HG03159 (cell line): ENCODE results near the gene SMO.
"Not testable (repeated sequence)": the region's sequence is repeated elsewhere in the genome, so short reads cannot be mapped to it uniquely, and the experiment has no call there.

ENCODE experiments used
- ATAC-seq: cut with Tn5 transposase; IDR thresholded peaks from one replicate; pipeline ENCODE4 v1.9.1; 2021; ENCODE audit warnings: mild to moderate bottlenecking, moderate library complexity; ENCODE audit not compliant: unreplicated experiment

SMO gene

DNA sequence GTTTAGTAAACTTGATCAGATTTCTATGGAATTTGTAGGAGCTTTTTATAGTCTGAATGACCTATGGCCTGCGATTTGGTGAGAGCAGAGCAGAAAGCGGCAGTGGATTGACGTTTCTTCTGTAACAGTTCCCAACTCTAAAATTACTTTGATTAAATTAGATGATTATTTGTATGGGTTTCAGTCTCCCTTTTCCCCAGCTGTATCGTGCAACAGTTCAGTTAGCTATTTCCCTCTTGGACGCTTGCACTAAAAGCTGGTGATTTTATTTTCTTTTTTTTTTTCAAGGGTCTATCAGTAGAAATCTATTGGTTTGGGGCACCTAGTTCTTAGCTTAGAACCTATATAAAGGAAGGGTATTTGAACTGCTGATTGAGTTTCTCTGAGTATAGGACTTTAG lies 43.2 kb downstream of the SMO start:
- no peak for ATAC-seq

DNA sequence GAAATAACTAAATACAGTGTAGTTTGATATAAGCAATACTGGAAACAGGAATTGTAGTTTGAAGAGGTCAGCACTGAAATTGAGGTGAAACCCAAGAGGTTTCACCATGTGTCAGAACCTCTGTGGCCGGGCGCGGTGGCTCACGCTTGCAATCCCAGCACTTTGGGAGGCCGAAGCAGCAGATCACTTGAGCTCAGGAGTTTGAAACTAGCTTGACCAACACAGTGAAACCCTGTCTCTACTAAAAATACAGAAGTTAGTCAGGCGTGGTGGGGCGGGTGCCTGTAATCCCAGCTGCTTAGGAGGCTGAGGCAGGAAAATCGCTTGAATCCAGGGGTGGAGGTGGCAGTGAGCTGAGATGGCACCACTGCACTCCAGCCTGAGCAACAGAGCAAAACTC lies 50.1 kb downstream of the SMO start:
- no peak for ATAC-seq

DNA sequence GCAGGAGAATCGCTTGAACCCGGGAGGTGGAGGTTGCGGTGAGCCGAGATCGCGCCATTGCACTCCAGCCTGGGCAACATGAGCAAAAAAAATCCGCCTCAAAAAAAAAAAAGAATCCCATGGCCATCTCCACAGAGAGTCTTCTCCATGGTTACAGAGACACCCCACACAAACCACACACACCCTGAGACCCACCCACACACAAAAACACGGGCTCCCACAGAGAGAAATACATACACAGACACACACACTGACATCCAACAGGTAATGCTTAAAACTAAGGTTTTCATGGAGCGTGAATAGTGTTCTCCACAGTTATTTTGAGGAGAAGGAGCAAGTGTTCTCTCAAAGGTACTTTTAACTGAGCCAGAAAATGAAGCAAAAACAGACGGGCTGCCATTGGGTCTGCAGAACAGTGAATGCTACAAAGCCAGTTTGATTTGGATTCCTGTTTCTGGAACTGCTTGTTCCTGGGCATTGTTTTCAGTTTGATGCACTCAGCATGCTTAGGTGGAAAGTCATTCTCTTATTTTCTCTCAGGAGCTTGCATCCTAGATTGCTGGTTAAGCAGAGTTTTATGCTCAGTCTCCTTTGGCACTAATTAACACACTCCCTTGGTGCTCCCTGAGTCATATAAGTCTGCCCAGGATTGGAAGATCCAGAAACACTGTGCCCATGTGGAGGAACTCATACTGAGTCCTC lies 51.8 kb downstream of the SMO start:
- ATAC-seq, result no peak

DNA sequence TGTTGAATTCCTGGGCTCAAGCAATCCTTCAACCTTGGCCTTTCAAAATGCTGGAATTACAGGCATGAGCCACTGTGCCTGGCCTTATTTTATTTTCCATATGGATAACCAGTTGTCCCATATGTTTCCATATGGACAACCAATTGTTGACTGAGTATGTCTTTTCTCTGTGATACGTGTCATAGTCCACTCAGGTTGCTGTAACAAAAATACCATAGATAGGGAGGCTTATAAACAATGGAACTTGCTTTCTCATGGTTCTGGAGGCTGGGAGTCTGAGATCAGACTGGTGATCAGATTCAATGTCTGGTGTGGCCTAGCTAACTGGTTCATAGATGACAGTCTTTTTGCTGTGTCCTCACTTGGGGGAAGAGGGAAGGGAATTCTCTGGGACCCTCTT lies 55.8 kb downstream of the SMO start:
- no peak for ATAC-seq

DNA sequence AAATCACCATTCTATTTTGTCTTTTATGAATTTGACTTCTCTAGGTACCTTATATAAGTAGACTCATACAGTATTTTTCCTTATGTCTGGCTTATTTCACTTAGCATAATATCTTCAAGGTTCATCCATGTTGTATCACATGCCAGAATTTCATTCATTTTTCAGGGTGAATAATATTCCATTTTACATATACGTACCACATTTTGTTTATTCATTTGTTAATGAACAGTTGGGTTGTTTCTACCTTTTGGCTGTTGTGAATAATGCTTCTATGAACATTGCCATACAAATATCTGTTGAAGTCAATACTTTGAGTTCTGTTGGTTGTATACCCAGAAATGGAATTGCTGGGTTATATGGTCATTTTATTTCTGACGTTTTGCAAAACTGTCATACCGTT lies 57.1 kb downstream of the SMO start:
- ATAC-seq, result no peak

DNA sequence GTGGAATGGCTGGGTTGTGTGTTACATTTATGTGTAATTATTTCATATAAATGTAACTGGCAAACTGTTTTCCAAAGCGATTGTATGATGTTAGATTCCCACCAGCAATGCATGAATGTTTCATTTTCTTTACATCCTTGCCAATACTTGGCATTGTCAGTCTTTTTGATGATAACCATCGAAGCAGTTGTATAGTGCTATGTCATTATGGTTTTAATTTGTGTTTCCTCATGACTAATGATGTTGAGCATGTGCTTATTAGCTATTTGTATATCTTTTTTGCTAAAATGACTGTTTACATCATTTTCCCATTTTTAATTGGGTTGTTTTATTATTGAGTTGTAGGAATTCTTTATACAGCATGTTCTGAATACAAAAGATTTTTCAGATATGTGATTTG lies 58.7 kb downstream of the SMO start:
- no peak for ATAC-seq

DNA sequence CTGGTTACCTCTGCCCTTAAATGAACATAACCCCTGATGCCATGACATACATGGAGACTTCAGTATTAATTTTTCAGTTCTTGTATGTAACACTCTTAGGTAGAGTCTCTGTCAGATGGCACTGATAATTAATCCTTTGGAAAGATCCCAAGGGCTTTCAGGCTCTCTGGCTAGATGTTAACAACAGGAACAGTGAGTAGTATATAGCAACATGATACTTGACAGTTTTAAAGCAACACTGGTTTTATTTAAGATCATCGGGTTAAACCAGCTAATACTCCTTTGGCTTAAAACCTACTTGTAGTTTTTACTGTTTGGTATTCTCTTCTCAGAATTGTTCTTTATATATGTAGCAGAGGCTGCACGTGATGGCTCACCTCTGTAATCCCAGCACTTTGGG lies 63.7 kb downstream of the SMO start:
- no peak for ATAC-seq

DNA sequence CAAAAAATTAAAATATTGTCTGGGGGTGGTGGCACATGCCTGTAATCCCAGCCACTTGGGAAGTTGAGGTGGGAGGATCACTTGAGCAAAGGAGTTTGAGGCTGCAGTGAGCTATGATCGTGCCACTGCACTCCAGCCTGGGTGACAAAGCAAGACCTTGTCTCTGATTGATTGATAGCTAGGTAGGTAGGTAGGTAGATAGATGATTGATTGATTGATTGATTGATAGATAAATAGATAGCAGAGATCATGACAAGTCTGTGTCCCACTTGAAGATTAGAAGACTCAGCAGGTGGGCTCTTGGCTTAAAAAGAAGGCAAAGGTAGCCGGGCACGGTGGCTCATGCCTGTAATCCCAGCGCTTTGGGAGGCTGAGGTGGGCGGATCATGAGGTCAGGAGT lies 64.2 kb downstream of the SMO start:
- not testable (repeated sequence) for ATAC-seq

DNA sequence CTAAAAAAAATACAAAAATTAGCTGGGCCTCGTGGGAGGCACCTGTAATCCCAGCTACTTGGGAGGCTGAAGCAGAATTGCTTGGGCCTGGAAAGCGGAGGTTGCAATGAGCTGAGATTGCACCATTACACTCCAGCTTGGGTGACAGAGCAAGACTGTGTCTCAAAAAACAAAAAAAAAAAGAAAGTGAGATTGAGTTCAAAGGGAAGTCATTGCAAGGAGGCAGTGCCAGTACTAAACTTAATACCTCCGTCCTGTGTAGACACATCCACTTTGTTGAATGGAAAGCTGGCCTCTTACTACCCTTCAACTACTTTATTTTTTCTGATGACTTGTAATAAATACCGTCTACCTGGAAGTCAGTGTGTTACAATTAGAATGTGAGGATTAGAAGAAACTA lies 67.4 kb downstream of the SMO start:
- ATAC-seq, result no peak

DNA sequence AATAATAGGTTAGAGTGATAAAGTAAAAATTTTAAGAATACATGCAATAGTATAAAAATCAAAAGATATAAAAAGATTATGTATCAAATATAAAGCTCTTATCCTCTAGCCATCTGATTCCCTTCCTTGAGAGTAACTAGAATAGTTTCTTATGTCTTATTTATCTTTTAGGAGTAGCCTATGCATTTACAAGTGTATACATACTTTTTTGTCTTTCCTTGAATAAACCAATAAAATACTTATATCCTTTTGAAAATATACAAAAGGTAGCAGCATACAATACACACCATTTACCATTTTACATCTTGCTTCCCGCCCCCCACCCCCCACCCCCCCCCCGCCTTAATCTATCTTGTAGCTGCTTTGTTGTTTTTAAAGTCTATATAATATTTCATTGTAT lies 67.8 kb downstream of the SMO start:
- no peak for ATAC-seq

DNA sequence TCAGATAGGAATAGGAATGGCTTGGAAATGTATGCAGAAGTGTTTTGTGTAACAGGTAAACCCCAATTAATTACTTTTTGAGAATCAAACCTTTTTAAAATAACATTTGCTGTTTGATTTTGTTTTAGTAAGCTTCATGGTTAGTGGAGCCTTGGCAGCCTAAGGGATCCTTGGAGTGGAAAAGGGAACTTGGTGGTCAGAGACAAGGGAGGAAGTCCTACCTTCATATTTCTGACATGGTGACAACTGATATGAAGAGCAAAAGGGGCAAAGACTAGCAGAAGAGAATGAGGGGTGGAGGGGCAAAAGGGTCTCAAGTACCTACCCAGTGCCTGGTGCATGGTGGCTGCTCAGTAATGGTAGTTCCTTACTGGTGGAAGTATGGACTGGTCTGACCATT lies 68.7 kb downstream of the SMO start:
- no peak for ATAC-seq

DNA sequence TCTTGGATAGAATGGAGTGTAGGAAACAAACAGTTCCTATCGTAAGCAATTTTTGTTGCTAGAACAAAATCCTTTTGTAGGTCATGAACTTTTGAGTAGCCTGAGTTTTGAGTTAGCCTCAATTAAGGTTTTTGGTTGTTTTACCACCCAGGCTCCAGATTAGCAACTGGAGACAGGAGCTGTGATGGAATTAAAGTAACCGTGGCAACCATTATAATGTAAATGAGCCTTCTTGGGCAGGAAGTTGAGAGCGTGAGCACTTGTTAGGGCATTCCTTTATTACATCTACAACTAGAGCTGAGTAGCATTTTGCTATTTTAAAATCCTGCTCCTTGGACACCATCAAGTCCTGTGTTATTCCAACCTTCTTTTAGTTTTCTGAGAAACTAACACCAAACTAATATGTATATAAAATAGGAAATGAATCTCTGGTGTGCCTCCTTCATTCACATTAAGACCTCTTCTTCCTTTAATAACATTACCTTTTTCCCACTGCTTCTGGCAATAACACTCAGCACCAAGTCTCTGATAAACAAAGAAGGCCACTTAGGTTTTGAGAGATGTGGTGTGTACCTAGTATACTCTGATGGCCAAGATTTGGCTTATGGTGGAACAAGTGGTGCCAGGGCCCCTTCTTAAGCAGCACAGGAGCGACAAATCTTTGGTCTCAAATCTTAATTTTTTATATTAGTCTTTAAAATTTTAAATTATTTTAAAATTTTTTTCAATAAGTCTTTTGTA lies 70.4 kb downstream of the SMO start:
- no peak for ATAC-seq

DNA sequence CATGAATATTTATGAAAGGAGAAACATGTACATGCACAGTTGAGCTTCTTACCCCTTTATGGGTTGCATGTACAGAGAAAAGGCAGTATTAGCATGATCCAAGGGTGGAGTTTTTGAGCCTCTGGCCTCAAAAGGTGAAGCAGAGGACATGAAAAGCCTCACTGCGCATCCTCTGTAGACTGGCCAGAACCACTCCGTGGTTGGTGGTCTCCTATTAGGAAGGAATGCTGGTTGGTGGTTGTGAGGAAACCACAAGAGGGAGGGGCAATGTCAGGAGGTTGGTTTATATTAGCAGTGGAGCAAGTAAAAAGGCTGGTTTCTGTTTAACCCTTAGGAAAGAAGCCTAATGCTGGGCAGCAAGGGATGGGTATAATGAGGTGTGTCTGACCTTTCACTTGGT lies 73.9 kb downstream of the SMO start:
- ATAC-seq, result no peak
